SK-N-SH (cell line): ENCODE measurements around the gene WNT4. TPM values are rescaled to one million over a fixed set of nuclear protein-coding genes. Genes with fewer than 3 reads are reported as not detected.

Source experiments
- CTCF ChIA-PET: fragments of 300-600, 350-600 bp; formaldehyde crosslinking; extraction: SDS; loops from one replicate; lab custom pipeline; 2021; lab: Yijun Ruan, JAX
- POLR2A ChIA-PET: fragments of 350-600 bp; sonication (Branson Sonifier 250); formaldehyde crosslinking; extraction: SDS; loops from one replicate; lab custom pipeline; 2020; ENCODE audit warnings: antibody characterized with exemption, inconsistent platforms; lab: Yijun Ruan, JAX
- DNase-seq: peaks from one replicate; pipeline ENCODE4 v3.0.0; 2012
- H2AFZ ChIP-seq: fragments of 200-600 bp; sonication (generic); 2 replicates; pipeline ENCODE4 v1.8.1; 2016; ENCODE audit warnings: antibody characterized with exemption, mild to moderate bottlenecking, low read depth
- H3F3A ChIP-seq: fragments of 200-600 bp; sonication (generic); replicated peaks from 2 replicates; pipeline ENCODE3; 2016; ENCODE audit warnings: antibody characterized with exemption, mild to moderate bottlenecking; ENCODE audit not compliant: insufficient read depth
- H3K27ac ChIP-seq, 2 experiments: fragments of 200-500 bp in 1 of 2; fragments of 200-600 bp in 1 of 2; sonication (Bioruptor generic) in 1 of 2; sonication (generic), shearing (Covaris generic) in 1 of 2; 2 replicates each; pipeline versions ENCODE4 v1.5.1 to v1.6.1; 2014 to 2016; ENCODE audit warnings: low read depth in 2 of 2, inconsistent platforms in 1 of 2, low read length in 1 of 2, mild to moderate bottlenecking in 1 of 2, mixed read lengths in 1 of 2
- H3K27me3 ChIP-seq: fragments of 200-600 bp; sonication (generic), shearing (Covaris generic); 2 replicates; pipeline ENCODE4 v1.6.1; 2016; ENCODE audit warnings: mixed run types; ENCODE audit not compliant: insufficient read depth
- H3K36me3 ChIP-seq, 2 experiments: fragments of 200-500 bp in 1 of 2; fragments of 200-600 bp in 1 of 2; sonication (Bioruptor generic) in 1 of 2; sonication (generic) in 1 of 2; replicated peaks in 1 of 2; 2 replicates each; pipeline versions ENCODE3 to v1.5.1; 2014 to 2016; ENCODE audit warnings: low read length in 1 of 2, mild to moderate bottlenecking in 1 of 2; ENCODE audit not compliant: insufficient read depth in 2 of 2, control insufficient read depth in 1 of 2
- H3K4me1 ChIP-seq, 2 experiments: fragments of 200-500 bp in 1 of 2; fragments of 200-600 bp in 1 of 2; sonication (Bioruptor generic) in 1 of 2; sonication (generic), shearing (Covaris generic) in 1 of 2; 2 replicates each; pipeline versions ENCODE4 v1.5.1 to v1.6.1; 2014 to 2016; ENCODE audit warnings: low read depth in 1 of 2, low read length in 1 of 2, mixed run types in 1 of 2; ENCODE audit not compliant: insufficient read depth in 2 of 2, control insufficient read depth in 1 of 2
- H3K4me2 ChIP-seq: fragments of 200-600 bp; sonication (generic), shearing (Covaris generic); 2 replicates; pipeline ENCODE4 v1.6.1; 2017; ENCODE audit warnings: mixed run types
- H3K4me3 ChIP-seq, 2 experiments: fragments of 200-500 bp in 1 of 2; fragments of 200-600 bp in 1 of 2; sonication (Bioruptor generic) in 1 of 2; sonication (generic), shearing (Covaris generic) in 1 of 2; 2 replicates each; pipeline versions ENCODE4 v1.5.1 to v1.8.1; 2014 to 2016; ENCODE audit warnings: low read depth in 2 of 2, inconsistent platforms in 1 of 2, low read length in 1 of 2, mild to moderate bottlenecking in 1 of 2, mixed read lengths in 1 of 2, moderate library complexity in 1 of 2
- H3K79me2 ChIP-seq: fragments of 200-600 bp; sonication (generic); 2 replicates; pipeline ENCODE4 v1.8.1; 2017; ENCODE audit warnings: mild to moderate bottlenecking; ENCODE audit not compliant: insufficient read depth
- H3K9ac ChIP-seq: fragments of 200-600 bp; sonication (generic); 2 replicates; pipeline ENCODE4 v1.6.1; 2017; ENCODE audit warnings: mixed run types
- H3K9me2 ChIP-seq: fragments of 200-600 bp; sonication (generic); 2 replicates; pipeline ENCODE4 v1.6.1; 2017; ENCODE audit warnings: mixed run types
- H3K9me3 ChIP-seq: fragments of 200-600 bp; sonication (generic); 2 replicates; pipeline ENCODE4 v1.6.1; 2017; ENCODE audit warnings: mixed run types, mild to moderate bottlenecking, moderate library complexity
- H4K20me1 ChIP-seq: fragments of 200-600 bp; sonication (generic); 2 replicates; pipeline ENCODE4 v1.6.1; 2017; ENCODE audit warnings: mild to moderate bottlenecking, mixed run types; ENCODE audit not compliant: insufficient read depth
- EP300 ChIP-seq, 2 experiments: IDR thresholded peaks; 2 replicates each; pipeline versions ENCODE4 v1.4.0 to v1.6.1; 2012; ENCODE audit warnings: borderline replicate concordance in 1 of 2, low read depth in 1 of 2, low read length in 1 of 2
- EZH2phosphoT487 ChIP-seq: fragments of 200-600 bp; sonication (generic); IDR thresholded peaks from 2 replicates; pipeline ENCODE4 v1.6.1; 2017; ENCODE audit warnings: low read depth, mixed run types, mild to moderate bottlenecking, antibody characterized with exemption, moderate library complexity, borderline replicate concordance
- FOSL2 ChIP-seq: IDR thresholded peaks from 2 replicates; pipeline ENCODE4 v1.4.0; 2012; ENCODE audit warnings: low read depth, mild to moderate bottlenecking, moderate library complexity, borderline replicate concordance
- FOXJ3 ChIP-seq: sonication (generic); formaldehyde crosslinking; IDR thresholded peaks from 2 replicates; pipeline ENCODE4 v1.5.1; 2020; ENCODE audit warnings: mild to moderate bottlenecking, missing genetic modification reagents
- FOXM1 ChIP-seq: IDR thresholded peaks from 2 replicates; pipeline ENCODE4 v1.4.0; 2012; ENCODE audit warnings: low read depth, mild to moderate bottlenecking
- GATA2 ChIP-seq: sonication (generic); formaldehyde crosslinking; IDR thresholded peaks from 2 replicates; pipeline ENCODE4 v1.5.0; 2020; ENCODE audit warnings: mild to moderate bottlenecking, missing genetic modification reagents
- JUND ChIP-seq: IDR thresholded peaks from 2 replicates; pipeline ENCODE4 v1.4.0; 2012
- MEF2A ChIP-seq: IDR thresholded peaks from 2 replicates; pipeline ENCODE4 v1.4.0; 2012; ENCODE audit warnings: low read depth, borderline replicate concordance
- MXI1 ChIP-seq: IDR thresholded peaks from 2 replicates; pipeline ENCODE4 v1.6.1; 2012; ENCODE audit warnings: mild to moderate bottlenecking, low read depth, low read length, improper control_type of control experiment
- NRF1 ChIP-seq: IDR thresholded peaks from 2 replicates; pipeline ENCODE4 v1.6.1; 2012; ENCODE audit warnings: low read depth, mild to moderate bottlenecking, low read length
- RAD21 ChIP-seq: IDR thresholded peaks from 2 replicates; pipeline ENCODE4 v1.6.1; 2012; ENCODE audit warnings: mild to moderate bottlenecking, low read length
- RCOR1 ChIP-seq: fragments of 150-350 bp; IDR thresholded peaks from 2 replicates; pipeline ENCODE4 v1.6.1; 2017; ENCODE audit warnings: antibody characterized with exemption, low read length
- RXRA ChIP-seq: IDR thresholded peaks from 2 replicates; pipeline ENCODE4 v1.4.0; 2012; ENCODE audit warnings: low read depth, mild to moderate bottlenecking, borderline replicate concordance
- SIN3A ChIP-seq: IDR thresholded peaks from 2 replicates; pipeline ENCODE4 v1.6.1; 2012; ENCODE audit warnings: low read depth, mild to moderate bottlenecking, low read length, moderate library complexity, borderline replicate concordance
- TCF12 ChIP-seq: IDR thresholded peaks from 2 replicates; pipeline ENCODE4 v1.4.0; 2012
- WGBS: methylation state at CpG from one replicate; pipeline ENCODE4 v1.1.6; 2017; ENCODE audit warnings: low lambda C conversion rate; 5-methylcytosine and 5-hydroxymethylcytosine counted together
- polyA plus RNA-seq, 3 experiments: library from polyadenylated mRNA; depleted of rRNA; stranded (reverse); fragments of >200 nt; gene quantifications; 2 replicates each; pipeline ENCODE4 v1.2.3, GENCODE V29; 2012
- TF ChIP-seq, protein P1 (sequence below): IDR thresholded peaks from 2 replicates; pipeline ENCODE4 v1.4.0; 2012; ENCODE audit warnings: low read depth, borderline replicate concordance
- TF ChIP-seq, protein P2 (sequence below): IDR thresholded peaks from 2 replicates; pipeline ENCODE4 v1.6.1; 2012; ENCODE audit warnings: mild to moderate bottlenecking, low read depth, low read length, moderate library complexity
- TF ChIP-seq, protein P3 (sequence below): fragments of 150-350 bp; IDR thresholded peaks from 2 replicates; pipeline ENCODE4 v1.6.1; 2016; ENCODE audit warnings: mild to moderate bottlenecking, low read depth, low read length
- TF ChIP-seq, protein P4 (sequence below): IDR thresholded peaks from 2 replicates; pipeline ENCODE4 v1.4.0; 2012; ENCODE audit warnings: low read depth, borderline replicate concordance

WNT4 gene
- polyA plus RNA-seq, 1 of the 3 experiments (the other 2 are of a cell fraction) = 0.03 TPM

DNA sequence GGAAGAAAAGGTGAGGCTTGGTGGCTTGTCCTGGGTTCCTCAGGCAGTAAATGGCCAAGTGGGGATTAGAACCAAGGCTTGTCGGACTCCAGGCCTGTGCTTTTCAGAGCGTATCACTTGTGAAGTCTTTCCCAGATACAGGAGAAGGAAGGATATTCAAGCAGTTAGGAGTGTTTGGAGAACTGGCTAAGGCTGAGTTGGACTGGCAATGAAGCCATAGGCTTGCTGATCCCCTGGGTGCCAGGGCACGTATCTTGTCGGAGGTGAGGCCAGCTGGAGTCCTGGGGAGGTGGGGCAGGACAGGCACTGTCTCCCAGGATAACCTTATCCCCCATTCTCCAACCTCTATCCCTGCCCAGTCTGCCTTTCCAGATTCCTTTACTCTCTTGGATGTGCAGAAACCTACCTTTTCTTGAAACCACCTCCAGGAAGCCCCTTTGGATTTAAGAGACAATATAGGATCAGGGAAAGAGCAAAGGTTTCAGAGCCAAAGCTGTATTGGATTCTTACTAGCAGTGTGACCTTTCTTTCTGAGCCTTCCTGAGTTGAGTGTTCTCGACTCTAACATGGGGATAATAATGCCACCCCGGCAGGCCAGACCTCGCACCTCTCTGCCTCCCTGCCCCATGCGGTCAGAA is 18.2 kb downstream of the WNT4 start:
- no peaks in the 10 kb centered on the region for H3K27me3 ChIP-seq
- peaks cover 0 to 10% of the 10 kb centered on the region in 2 experiments for H3K36me3 ChIP-seq
- no peaks in the 10 kb centered on the region for H3K79me2 ChIP-seq
- ChIA-PET POLR2A (no interaction called here), CTCF (interaction anchor here (4.0 kb wide), 1 partner anchor 292 kb away, joined by 19 read pairs; no protein-coding TSS in a partner anchor)
- H3K4me3 ChIP-seq = no peak overlapping the region
- H3K4me2 ChIP-seq = no peak overlapping the region
- no peak for DNase-seq
- no peaks in the 10 kb centered on the region for H3K9me3 ChIP-seq
- no peak overlapping the region for H2AFZ ChIP-seq
- no peaks in the 10 kb centered on the region for H3F3A ChIP-seq
- no peaks in the 10 kb centered on the region for H3K9me2 ChIP-seq
- 90% methylated on average over 8 of the region's 8 CpGs for WGBS
- H4K20me1 ChIP-seq = peaks cover 35% of the 10 kb centered on the region; the same call in 1 of the 2 replicates
- TF ChIP-seq JUND (no peak), RXRA (no peak), TCF12 (no peak), MXI1 (no peak), EZH2phosphoT487 (no peak), RAD21 (no peak), FOXM1 (no peak), GATA2 (CRISPR knock-in tag) (no peak), NRF1 (no peak), FOXJ3 (no peak), SIN3A (no peak), MEF2A (no peak), FOSL2 (no peak), EP300 (IDR thresholded peaks at IDR 0.05; ENCODE audit: borderline replicate concordance in 1 of 2, low read depth in 1 of 2, low read length in 1 of 2) (no peak), RCOR1 (no peak)
- TF ChIP-seq, protein P1, sequence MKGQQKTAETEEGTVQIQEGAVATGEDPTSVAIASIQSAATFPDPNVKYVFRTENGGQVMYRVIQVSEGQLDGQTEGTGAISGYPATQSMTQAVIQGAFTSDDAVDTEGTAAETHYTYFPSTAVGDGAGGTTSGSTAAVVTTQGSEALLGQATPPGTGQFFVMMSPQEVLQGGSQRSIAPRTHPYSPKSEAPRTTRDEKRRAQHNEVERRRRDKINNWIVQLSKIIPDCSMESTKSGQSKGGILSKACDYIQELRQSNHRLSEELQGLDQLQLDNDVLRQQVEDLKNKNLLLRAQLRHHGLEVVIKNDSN = no peak
- TF ChIP-seq, protein P2, sequence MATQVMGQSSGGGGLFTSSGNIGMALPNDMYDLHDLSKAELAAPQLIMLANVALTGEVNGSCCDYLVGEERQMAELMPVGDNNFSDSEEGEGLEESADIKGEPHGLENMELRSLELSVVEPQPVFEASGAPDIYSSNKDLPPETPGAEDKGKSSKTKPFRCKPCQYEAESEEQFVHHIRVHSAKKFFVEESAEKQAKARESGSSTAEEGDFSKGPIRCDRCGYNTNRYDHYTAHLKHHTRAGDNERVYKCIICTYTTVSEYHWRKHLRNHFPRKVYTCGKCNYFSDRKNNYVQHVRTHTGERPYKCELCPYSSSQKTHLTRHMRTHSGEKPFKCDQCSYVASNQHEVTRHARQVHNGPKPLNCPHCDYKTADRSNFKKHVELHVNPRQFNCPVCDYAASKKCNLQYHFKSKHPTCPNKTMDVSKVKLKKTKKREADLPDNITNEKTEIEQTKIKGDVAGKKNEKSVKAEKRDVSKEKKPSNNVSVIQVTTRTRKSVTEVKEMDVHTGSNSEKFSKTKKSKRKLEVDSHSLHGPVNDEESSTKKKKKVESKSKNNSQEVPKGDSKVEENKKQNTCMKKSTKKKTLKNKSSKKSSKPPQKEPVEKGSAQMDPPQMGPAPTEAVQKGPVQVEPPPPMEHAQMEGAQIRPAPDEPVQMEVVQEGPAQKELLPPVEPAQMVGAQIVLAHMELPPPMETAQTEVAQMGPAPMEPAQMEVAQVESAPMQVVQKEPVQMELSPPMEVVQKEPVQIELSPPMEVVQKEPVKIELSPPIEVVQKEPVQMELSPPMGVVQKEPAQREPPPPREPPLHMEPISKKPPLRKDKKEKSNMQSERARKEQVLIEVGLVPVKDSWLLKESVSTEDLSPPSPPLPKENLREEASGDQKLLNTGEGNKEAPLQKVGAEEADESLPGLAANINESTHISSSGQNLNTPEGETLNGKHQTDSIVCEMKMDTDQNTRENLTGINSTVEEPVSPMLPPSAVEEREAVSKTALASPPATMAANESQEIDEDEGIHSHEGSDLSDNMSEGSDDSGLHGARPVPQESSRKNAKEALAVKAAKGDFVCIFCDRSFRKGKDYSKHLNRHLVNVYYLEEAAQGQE = no peak
- TF ChIP-seq, protein P3, sequence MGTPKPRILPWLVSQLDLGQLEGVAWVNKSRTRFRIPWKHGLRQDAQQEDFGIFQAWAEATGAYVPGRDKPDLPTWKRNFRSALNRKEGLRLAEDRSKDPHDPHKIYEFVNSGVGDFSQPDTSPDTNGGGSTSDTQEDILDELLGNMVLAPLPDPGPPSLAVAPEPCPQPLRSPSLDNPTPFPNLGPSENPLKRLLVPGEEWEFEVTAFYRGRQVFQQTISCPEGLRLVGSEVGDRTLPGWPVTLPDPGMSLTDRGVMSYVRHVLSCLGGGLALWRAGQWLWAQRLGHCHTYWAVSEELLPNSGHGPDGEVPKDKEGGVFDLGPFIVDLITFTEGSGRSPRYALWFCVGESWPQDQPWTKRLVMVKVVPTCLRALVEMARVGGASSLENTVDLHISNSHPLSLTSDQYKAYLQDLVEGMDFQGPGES = no peak
- TF ChIP-seq, protein P4, sequence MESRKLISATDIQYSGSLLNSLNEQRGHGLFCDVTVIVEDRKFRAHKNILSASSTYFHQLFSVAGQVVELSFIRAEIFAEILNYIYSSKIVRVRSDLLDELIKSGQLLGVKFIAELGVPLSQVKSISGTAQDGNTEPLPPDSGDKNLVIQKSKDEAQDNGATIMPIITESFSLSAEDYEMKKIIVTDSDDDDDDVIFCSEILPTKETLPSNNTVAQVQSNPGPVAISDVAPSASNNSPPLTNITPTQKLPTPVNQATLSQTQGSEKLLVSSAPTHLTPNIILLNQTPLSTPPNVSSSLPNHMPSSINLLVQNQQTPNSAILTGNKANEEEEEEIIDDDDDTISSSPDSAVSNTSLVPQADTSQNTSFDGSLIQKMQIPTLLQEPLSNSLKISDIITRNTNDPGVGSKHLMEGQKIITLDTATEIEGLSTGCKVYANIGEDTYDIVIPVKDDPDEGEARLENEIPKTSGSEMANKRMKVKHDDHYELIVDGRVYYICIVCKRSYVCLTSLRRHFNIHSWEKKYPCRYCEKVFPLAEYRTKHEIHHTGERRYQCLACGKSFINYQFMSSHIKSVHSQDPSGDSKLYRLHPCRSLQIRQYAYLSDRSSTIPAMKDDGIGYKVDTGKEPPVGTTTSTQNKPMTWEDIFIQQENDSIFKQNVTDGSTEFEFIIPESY = no peak
- H3K9ac ChIP-seq = no peak overlapping the region
- H3K27ac ChIP-seq = no peak overlapping the region
- peaks cover 0 to 29% of the 10 kb centered on the region in 2 experiments; a peak in 1 of 4 replicates for H3K4me1 ChIP-seq
